Left renal cortex interstitium (tissue), 4 donors: Measurements from ENCODE around the gene PLCD3. TPM values are rescaled to one million over a fixed set of nuclear protein-coding genes. Genes with fewer than 3 reads are reported as not detected.

ENCODE experiments used
- DNase-seq, 4 donors: peaks; one replicate each; pipeline ENCODE4 v3.0.0-alpha.2; 2013; ENCODE audit warnings: low read depth in 4 of 4, low spot score in 2 of 4, missing footprints in 1 of 4
- polyA plus RNA-seq, 4 donors: library from polyadenylated mRNA; unstranded; fragments of 120-200 nt; gene quantifications; one replicate each; pipeline ENCODE4 v1.2.1, GENCODE V29; 2013; ENCODE audit not compliant: insufficient read length in 4 of 4

Gene PLCD3
- polyA plus RNA-seq, 4 donors: 21.1 to 38.0 (median 30.0) TPM

GRCh38 chr17:45086865-45087503 is 45.3 kb downstream of the PLCD3 start:
- no peak for DNase-seq

- DNase-seq: no peak
Observed at GRCh38 chr17:45086391-45086790, 45.9 kb downstream of the PLCD3 start.

GRCh38 chr17:45081047-45081703 is 51.1 kb downstream of the PLCD3 start:
- DNase-seq: peak in 1 of 4 donors; percentile 13

GRCh38 chr17:45077643-45078042 is 54.7 kb downstream of the PLCD3 start:
- no peak for DNase-seq

DNA sequence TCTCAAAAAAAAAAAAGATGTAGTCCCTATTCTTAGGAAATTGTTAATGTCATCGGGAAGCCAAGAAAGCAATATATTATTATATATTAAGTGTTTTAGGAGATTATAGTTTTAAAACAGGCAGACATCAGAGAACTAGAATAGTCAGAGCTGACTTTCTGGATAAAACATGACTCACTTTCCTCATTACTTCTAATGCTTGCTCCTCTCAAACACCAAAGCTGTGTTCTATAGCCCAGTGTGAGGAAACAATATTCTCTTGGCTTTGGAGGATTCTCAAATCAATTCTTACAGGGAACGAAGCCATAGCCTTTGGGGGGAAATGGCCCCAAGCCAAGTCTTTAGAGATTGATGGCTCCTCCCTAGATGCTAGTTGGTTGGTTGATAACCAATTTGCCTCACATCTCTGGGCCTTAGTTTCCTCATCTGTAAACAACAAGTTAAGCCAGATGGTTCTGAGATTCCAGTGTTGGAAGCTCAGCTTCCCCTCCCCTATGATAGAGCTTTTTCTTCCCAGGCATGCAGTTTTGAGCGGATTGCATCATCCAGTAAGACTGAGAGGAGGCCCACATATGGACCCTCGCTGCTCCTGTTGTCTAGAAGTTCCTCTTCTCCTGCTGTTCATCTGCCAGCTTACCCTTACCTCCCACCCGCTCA is 58.8 kb downstream of the PLCD3 start:
- no peak for DNase-seq

DNA sequence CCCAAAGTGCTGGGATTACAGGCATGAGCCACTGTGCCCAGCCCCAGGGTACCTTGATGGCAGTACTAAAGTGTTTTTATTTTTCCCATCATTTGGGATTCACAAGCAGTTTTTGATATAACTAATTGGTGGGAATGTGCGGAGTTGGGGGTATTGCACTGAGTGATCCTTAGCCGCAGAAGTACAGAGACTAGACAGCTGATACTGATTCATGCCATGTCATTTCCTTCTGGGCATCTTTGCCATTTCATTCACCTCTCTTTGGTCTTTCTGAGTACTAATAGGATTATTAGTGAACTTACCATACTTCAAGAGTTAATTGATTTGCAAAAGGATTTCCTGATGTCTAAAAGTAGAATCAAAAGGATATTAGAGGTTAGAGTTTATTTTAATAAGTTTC is 61.5 kb downstream of the PLCD3 start:
- no peak for DNase-seq

DNA sequence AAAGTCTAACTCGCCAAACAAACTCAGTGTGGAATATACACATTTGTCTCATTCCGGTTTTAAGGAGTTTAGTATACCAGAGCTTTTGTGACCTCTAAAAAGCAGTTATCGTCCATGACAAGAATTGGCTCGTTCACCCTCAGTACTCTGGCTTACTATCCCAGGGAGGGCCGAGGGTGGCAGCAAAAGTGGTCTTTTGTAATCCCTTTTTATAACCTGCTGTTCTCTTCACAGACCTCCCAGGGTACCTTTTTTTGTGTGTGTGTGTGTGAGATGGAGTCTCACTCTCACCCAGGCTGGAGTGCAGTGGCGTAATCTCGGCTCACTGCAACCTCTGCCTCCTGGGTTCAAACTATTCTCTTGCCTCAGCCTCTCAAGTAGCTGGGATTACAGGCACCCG is 62.3 kb downstream of the PLCD3 start:
- DNase-seq: no peak

DNA sequence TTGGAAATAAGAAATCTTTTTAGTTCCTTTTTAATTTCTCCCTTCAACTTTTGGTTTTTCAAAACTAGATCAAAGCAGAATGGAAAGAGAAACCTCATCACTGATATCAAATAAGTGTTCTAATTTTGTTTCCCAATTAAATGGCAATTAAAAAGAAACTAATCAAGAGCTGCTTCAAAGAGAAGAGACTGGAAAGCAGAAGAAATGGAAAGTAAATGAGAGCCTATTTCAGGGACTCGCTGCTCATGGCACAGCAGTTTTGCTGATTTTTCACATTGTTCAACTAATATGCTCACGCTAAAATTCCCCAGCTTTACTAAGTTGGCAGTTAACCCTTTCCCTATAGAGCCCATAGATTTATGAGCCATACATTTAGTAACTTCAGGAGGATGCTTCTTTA is 64.7 kb downstream of the PLCD3 start:
- no peak for DNase-seq

GRCh38 chr17:45063198-45063597 is 69.1 kb downstream of the PLCD3 start:
- DNase-seq: no peak

GRCh38 chr17:45061606-45062205 is 70.6 kb downstream of the PLCD3 start:
- no peak for DNase-seq

- peak; percentile 98 to 100 (median 99) for DNase-seq
Observed at GRCh38 chr17:45060797-45061605, 71.3 kb downstream of the PLCD3 start, which contains the start of gene NMT1. TSS of gene NMT1 (plus strand) at chr17:45061317. CDS start at chr17:45061330, 13 bp downstream.

DNA sequence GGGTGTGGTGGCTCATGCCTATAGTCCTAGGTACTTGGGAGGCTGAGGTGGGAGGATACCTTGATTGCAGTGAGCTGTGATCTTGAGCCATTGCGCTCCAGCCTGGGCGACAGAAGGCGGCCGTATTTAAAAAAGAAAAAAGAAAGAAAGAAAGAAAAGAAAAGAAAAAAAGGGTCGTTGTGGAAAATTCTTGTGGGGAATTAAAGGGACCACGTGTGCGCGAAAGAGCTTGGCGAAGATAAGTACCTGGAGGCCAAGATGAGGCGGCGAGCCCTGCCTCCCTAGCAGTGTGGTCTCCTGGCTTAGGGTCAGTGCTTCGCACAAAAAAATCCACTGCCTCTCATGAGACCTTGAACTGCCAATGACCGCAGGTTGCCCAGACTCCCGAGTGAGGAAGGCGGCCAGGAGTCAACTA is 71.9 kb downstream of the PLCD3 start:
- DNase-seq: no peak

Other genes with a start within 250 kb of the PLCD3 start
- 100 to 1,000 TPM in 2 of 4 donors, 10 to 100 TPM in 2; 93.7 to 126 (median 105) TPM for gene EFTUD2, start 233.1 kb downstream of the PLCD3 start, polyA plus RNA-seq
- 1 to 10 TPM in 1 of 4 donors, under 1 TPM in 3; 0.78 to 8.3 (median 0.89) TPM for gene GFAP, start 217.0 kb downstream of the PLCD3 start, polyA plus RNA-seq
- gene KIF18B, start 184.7 kb downstream of the PLCD3 start, polyA plus RNA-seq: 10 to 100 TPM in 3 of 4 donors, 1 to 10 TPM in 1; 7.3 to 20.8 (median 14.3) TPM
- 1 to 10 TPM; 2.0 to 3.6 (median 3.0) TPM for gene C1QL1, start 164.2 kb downstream of the PLCD3 start, polyA plus RNA-seq
- 10 to 100 TPM; 46.3 to 69.4 (median 57.5) TPM for gene DCAKD, start 80.9 kb downstream of the PLCD3 start, polyA plus RNA-seq
- 10 to 100 TPM; 70.3 to 95.5 (median 74.2) TPM for gene NMT1, start 71.2 kb downstream of the PLCD3 start, polyA plus RNA-seq
- 10 to 100 TPM; 11.4 to 19.0 (median 16.9) TPM for gene ACBD4, start 3.2 kb upstream of the PLCD3 start, polyA plus RNA-seq
- 10 to 100 TPM; 36.3 to 44.6 (median 43.1) TPM for gene HEXIM1, start 16.0 kb upstream of the PLCD3 start, polyA plus RNA-seq
- gene HEXIM2, start 29.4 kb upstream of the PLCD3 start, polyA plus RNA-seq: 10 to 100 TPM; 11.8 to 19.8 (median 16.6) TPM
- 1 to 10 TPM; 4.4 to 7.7 (median 6.7) TPM for gene FMNL1, start 89.4 kb upstream of the PLCD3 start, polyA plus RNA-seq
- gene SPATA32, start 129.6 kb upstream of the PLCD3 start, polyA plus RNA-seq: under 1 TPM in 3 of 4 donors, not detected in 1; 0.11 to 0.43 (median 0.25) TPM
- gene MAP3K14, start 184.5 kb upstream of the PLCD3 start, polyA plus RNA-seq: 1 to 10 TPM; 5.3 to 8.0 (median 6.4) TPM